ENCODE data around the gene RAB31. TPM values are rescaled to one million over a fixed set of nuclear protein-coding genes. Genes with fewer than 3 reads are reported as not detected.
A peak's percentile ranks its signal among the peaks of the same experiment; 100 is the strongest.

RAB31 gene
- total and polyA plus RNA-seq, 2 donors from 2014 or later, result 17.3 to 77.1 TPM

- Histone ChIP-seq H3K4me1 (ENCODE audit: control insufficient read depth in 2 of 3, insufficient read depth in 2 of 3, low read depth in 1 of 3, low read length in 3 of 3) (peaks cover 0 to 26% (median 11%) of the 10 kb centered on the region in 3 donors), H3K27me3 (ENCODE audit: control insufficient read depth, insufficient read depth, low read length) (no peaks in the 10 kb centered on the region), H3K36me3 (ENCODE audit: control insufficient read depth in 2 of 3, insufficient read depth in 3 of 3, low read length in 3 of 3) (no peaks in the 10 kb centered on the region), H3K4me3 (ENCODE audit: low read length in 3 of 3) (no peak overlapping the region), H3K27ac (ENCODE audit: low read depth in 2 of 2, low read length in 2 of 2) (no peak overlapping the region), H3K9me3 (ENCODE audit: control insufficient read depth in 2 of 3, insufficient read depth in 1 of 3, low read length in 3 of 3) (no peaks in the 10 kb centered on the region), H3K9ac (ENCODE audit: low read length in 3 of 3) (no peak overlapping the region)
- FAIRE-seq (no peak), DNase-seq (no peak)
- no peak for TF ChIP-seq CTCF (IDR thresholded peaks at IDR 0.05; ENCODE audit: borderline replicate concordance, extremely low read depth, insufficient read depth)
- intact Hi-C loops (cut with DNase I), result no loop called here
Observed at GRCh38 chr18:9829397-9829712, 121.3 kb downstream of the RAB31 start.

- H3K4me3 ChIP-seq (ENCODE audit: low read length in 3 of 3), result no peak overlapping the region
- peak in 1 of 5 donors; percentile 8 for DNase-seq
- no peak for FAIRE-seq
- intact Hi-C loops (cut with DNase I), result no loop called here
- no peaks in the 10 kb centered on the region for H3K27me3 ChIP-seq (ENCODE audit: control insufficient read depth, insufficient read depth, low read length)
- no peaks in the 10 kb centered on the region for H3K9me3 ChIP-seq (ENCODE audit: control insufficient read depth in 2 of 3, insufficient read depth in 1 of 3, low read length in 3 of 3)
- no peak overlapping the region for H3K9ac ChIP-seq (ENCODE audit: low read length in 3 of 3)
- H3K36me3 ChIP-seq (ENCODE audit: control insufficient read depth in 2 of 3, insufficient read depth in 3 of 3, low read length in 3 of 3), result no peaks in the 10 kb centered on the region
- TF ChIP-seq CTCF (IDR thresholded peaks at IDR 0.05; ENCODE audit: borderline replicate concordance, extremely low read depth, insufficient read depth), result no peak
- no peak overlapping the region for H3K27ac ChIP-seq (ENCODE audit: low read depth in 2 of 2, low read length in 2 of 2)
- peaks cover 2 to 13% (median 2%) of the 10 kb centered on the region in 3 donors for H3K4me1 ChIP-seq (ENCODE audit: control insufficient read depth in 2 of 3, insufficient read depth in 2 of 3, low read depth in 1 of 3, low read length in 3 of 3)
Observed at GRCh38 chr18:9831036-9831722, 123.1 kb downstream of the RAB31 start.

GRCh38 chr18:9831723-9832199 lies 123.7 kb downstream of the RAB31 start:
- no peak overlapping the region for H3K4me3 ChIP-seq (ENCODE audit: low read length in 3 of 3)
- H3K27me3 ChIP-seq (ENCODE audit: control insufficient read depth, insufficient read depth, low read length), result no peaks in the 10 kb centered on the region
- H3K36me3 ChIP-seq (ENCODE audit: control insufficient read depth in 2 of 3, insufficient read depth in 3 of 3, low read length in 3 of 3), result no peaks in the 10 kb centered on the region
- DNase-seq (peak in 1 of 5 donors; percentile 1), FAIRE-seq (no peak)
- peaks cover 2 to 13% (median 5%) of the 10 kb centered on the region in 3 donors for H3K4me1 ChIP-seq (ENCODE audit: control insufficient read depth in 2 of 3, insufficient read depth in 2 of 3, low read depth in 1 of 3, low read length in 3 of 3)
- no peak for TF ChIP-seq CTCF (IDR thresholded peaks at IDR 0.05; ENCODE audit: borderline replicate concordance, extremely low read depth, insufficient read depth)
- no peak overlapping the region for H3K9ac ChIP-seq (ENCODE audit: low read length in 3 of 3)
- no peaks in the 10 kb centered on the region for H3K9me3 ChIP-seq (ENCODE audit: control insufficient read depth in 2 of 3, insufficient read depth in 1 of 3, low read length in 3 of 3)
- intact Hi-C loops (cut with DNase I), result no loop called here
- H3K27ac ChIP-seq (ENCODE audit: low read depth in 2 of 2, low read length in 2 of 2), result no peak overlapping the region
